H1 (cell line): Measurements from ENCODE around the gene ZIC1. TPM values are rescaled to one million over a fixed set of nuclear protein-coding genes. Genes with fewer than 3 reads are reported as not detected.

Experiments used
- CBX5 ChIP-seq: fragments of 300-800, 300-1000 bp; sonication (generic); IDR thresholded peaks from 2 replicates; pipeline ENCODE4 v1.7.1; 2016; ENCODE audit warnings: antibody characterized with exemption, low read length, low read depth
- CHD1 ChIP-seq: IDR thresholded peaks from 2 replicates; pipeline ENCODE4 v1.6.1; 2012; ENCODE audit warnings: low read depth, low read length, improper control_type of control experiment
- CHD2 ChIP-seq: IDR thresholded peaks from 2 replicates; pipeline ENCODE4 v1.6.1; 2012; ENCODE audit warnings: low read length, improper control_type of control experiment
- CHD7 ChIP-seq: fragments of 300-600 bp; sonication (generic); IDR thresholded peaks from 2 replicates; pipeline ENCODE4 v1.7.1; 2012; ENCODE audit warnings: low read length, moderate library complexity, mild to moderate bottlenecking, inconsistent platforms; ENCODE audit not compliant: insufficient replicate concordance
- CREB1 ChIP-seq: IDR thresholded peaks from 2 replicates; pipeline ENCODE4 v1.6.1; 2012; ENCODE audit warnings: inconsistent platforms
- KDM1A ChIP-seq: fragments of 200-600, 300-600 bp; sonication (generic); IDR thresholded peaks from 2 replicates; pipeline ENCODE4 v1.7.1; 2016; ENCODE audit warnings: mild to moderate bottlenecking, low read length, borderline replicate concordance
- RXRA ChIP-seq: IDR thresholded peaks from 2 replicates; pipeline ENCODE4 v1.6.1; 2011; ENCODE audit warnings: low read depth, mild to moderate bottlenecking, low read length, moderate library complexity; ENCODE audit not compliant: insufficient read depth
- polyA plus RNA-seq, 7 experiments: library from polyadenylated mRNA; depleted of rRNA in 3 of 7; stranded (reverse) in 5 of 7; unstranded in 2 of 7; fragments of >200 nt in 5 of 7; fragments of 200-250 nt in 2 of 7; gene quantifications; 1 replicate in 5 of 7; 2 replicates in 1 of 7; 4 replicates in 1 of 7; pipeline versions ENCODE4 v1.2.1 to v1.2.3, GENCODE V29; 2011 to 2013; ENCODE audit warnings: missing spikeins in 2 of 7, mixed read lengths in 2 of 7
- total RNA-seq: library from RNA; stranded (reverse); fragmentation: NEBNext Ultra II Directional; extraction: Animal tissue kit (Norgen Biotek cat#: 25700); gene quantifications from 2 replicates; pipeline ENCODE4 v1.2.1, GENCODE V29; 2021

The ZIC1 gene
- total and polyA plus RNA-seq, 2 of the 8 experiments (the other 6 are each of a cell fraction or from before 2014, with no cell fraction given), result 0.80 to 2.2 TPM

GRCh38 chr3:147410116-147410525 lies 956 bp downstream of the ZIC1 start (continued):
- TF ChIP-seq CHD1 (no peak), CHD7 (no peak), CBX5 (no peak), CHD2 (no peak), KDM1A (no peak), RXRA (no peak), CREB1 (no peak)
